B cell (primary cell): ENCODE measurements around the gene NTM. TPM values are rescaled to one million over a fixed set of nuclear protein-coding genes. Genes with fewer than 3 reads are reported as not detected.

Source experiments
- ATAC-seq: fragments of 200-7000 bp; cut with Tn5 transposase; one replicate; pipeline ENCODE4 v1.10.0; 2021; ENCODE audit warnings: low read depth, mild to moderate bottlenecking, moderate number of reproducible peaks, moderate library complexity
- CTCF ChIA-PET: fragments of 350-600 bp; sonication (Branson Sonifier 250); formaldehyde crosslinking; loops from one replicate; lab custom pipeline; 2021; ENCODE audit warnings: antibody characterized with exemption, inconsistent platforms; lab: Charles Lee
- POLR2A ChIA-PET: fragments of 350-600 bp; sonication (Branson Sonifier 250); formaldehyde crosslinking; loops from one replicate; lab custom pipeline; 2021; ENCODE audit warnings: antibody characterized with exemption; lab: Charles Lee
- DNase-seq: peaks from one replicate; pipeline ENCODE4 v3.0.0; 2013
- H2AFZ ChIP-seq: 2 replicates; pipeline ENCODE4 v1.6.1; 2012; ENCODE audit warnings: mild to moderate bottlenecking, low read depth, low read length; ENCODE audit not compliant: insufficient read depth, poor library complexity, severe bottlenecking
- H3K27ac ChIP-seq, 2 donors: 1 replicate in 1 of 2; 2 replicates in 1 of 2; pipeline ENCODE4 v1.5.1; 2012 to 2013; ENCODE audit warnings: low read length in 2 of 2, mild to moderate bottlenecking in 2 of 2, moderate library complexity in 1 of 2
- H3K27me3 ChIP-seq, 4 experiments: fragments of 200-600 bp in 1 of 4; sonication (generic) in 1 of 4; replicated peaks in 1 of 4; 1 replicate in 2 of 4; 2 replicates in 2 of 4; pipeline versions ENCODE4 v1.6.1 to v1.7.0; 2013 to 2016; ENCODE audit warnings: low read length in 3 of 4, mild to moderate bottlenecking in 2 of 4, mixed read lengths in 1 of 4, moderate library complexity in 1 of 4; ENCODE audit not compliant: insufficient read depth in 4 of 4, control insufficient read depth in 3 of 4; ENCODE audit errors: control extremely low read depth in 1 of 4
- H3K36me3 ChIP-seq, 2 experiments: replicated peaks in 1 of 2; 1 replicate in 1 of 2; 2 replicates in 1 of 2; pipeline versions ENCODE4 v1.6.1 to v1.7.1; 2013; ENCODE audit warnings: low read length in 1 of 2; ENCODE audit not compliant: insufficient read depth in 2 of 2, control insufficient read depth in 1 of 2; ENCODE audit errors: control extremely low read depth in 1 of 2, extremely low read depth in 1 of 2
- H3K4me1 ChIP-seq, 2 donors: fragments of 200-600 bp in 1 of 2; sonication (generic) in 1 of 2; 1 replicate in 1 of 2; 2 replicates in 1 of 2; pipeline versions ENCODE4 v1.5.1 to v1.6.1; 2013 to 2017; ENCODE audit warnings: low read length in 2 of 2; ENCODE audit not compliant: control insufficient read depth in 2 of 2, insufficient read depth in 2 of 2
- H3K4me2 ChIP-seq: replicated peaks from 2 replicates; pipeline ENCODE3; 2012; ENCODE audit warnings: mild to moderate bottlenecking, low read depth, low read length; ENCODE audit not compliant: poor library complexity, severe bottlenecking
- H3K4me3 ChIP-seq, 5 experiments: fragments of 200-600 bp in 1 of 5; sonication (generic) in 1 of 5; 1 replicate in 3 of 5; 2 replicates in 2 of 5; pipeline versions ENCODE4 v1.5.1 to v1.7.0; 2011 to 2016; ENCODE audit warnings: low read length in 4 of 5, mild to moderate bottlenecking in 4 of 5, low read depth in 2 of 5, control low read depth in 1 of 5, moderate library complexity in 1 of 5; ENCODE audit not compliant: insufficient read depth in 1 of 5; ENCODE audit errors: control extremely low read depth in 1 of 5, extremely low read depth in 1 of 5
- H3K79me2 ChIP-seq: fragments of 200-600 bp; sonication (generic); one replicate; pipeline ENCODE4 v1.6.0; 2016; ENCODE audit warnings: low read length; ENCODE audit not compliant: control insufficient read depth, insufficient read depth
- H3K9ac ChIP-seq: fragments of 200-600 bp; sonication (generic); 2 replicates; pipeline ENCODE4 v1.6.1; 2017; ENCODE audit warnings: mild to moderate bottlenecking, low read length, moderate library complexity
- H3K9me3 ChIP-seq, 3 donors: one replicate each; pipeline versions ENCODE4 v1.6.1 to v1.7.1; 2013; ENCODE audit warnings: low read length in 2 of 3; ENCODE audit not compliant: control insufficient read depth in 2 of 3, insufficient read depth in 1 of 3; ENCODE audit errors: control extremely low read depth in 1 of 3
- H4K20me1 ChIP-seq: 2 replicates; pipeline ENCODE4 v1.6.0; 2012; ENCODE audit warnings: mild to moderate bottlenecking, low read length; ENCODE audit not compliant: insufficient read depth, control insufficient read depth, poor library complexity, severe bottlenecking
- H3K27ac Mint-ChIP-seq: one replicate; pipeline ENCODE4 v1.8.0; 2021; ENCODE audit warnings: mixed read lengths
- H3K27me3 Mint-ChIP-seq: one replicate; pipeline ENCODE4 v1.8.0; 2021; ENCODE audit warnings: mixed read lengths
- H3K4me1 Mint-ChIP-seq: one replicate; pipeline ENCODE4 v1.8.0; 2021; ENCODE audit warnings: mixed read lengths
- H3K4me3 Mint-ChIP-seq: one replicate; pipeline ENCODE4 v1.8.0; 2021; ENCODE audit warnings: mixed read lengths
- H3K9me3 Mint-ChIP-seq: one replicate; pipeline ENCODE4 v1.8.0; 2022; ENCODE audit warnings: mixed read lengths; ENCODE audit not compliant: insufficient read depth
- EZH2 ChIP-seq: IDR thresholded peaks from 2 replicates; pipeline ENCODE4 v1.6.1; 2012; ENCODE audit warnings: borderline replicate concordance, low read depth, mild to moderate bottlenecking, moderate library complexity, low read length; ENCODE audit not compliant: insufficient read depth, poor library complexity, severe bottlenecking
- WGBS: methylation state at CpG from one replicate; pipeline ENCODE4 v1.1.5; 2013; ENCODE audit warnings: missing lambda C conversion rate; ENCODE audit not compliant: insufficient coverage; 5-methylcytosine and 5-hydroxymethylcytosine counted together
- intact Hi-C: fragments of 100-400 bp; cut with micrococcal nuclease; formaldehyde crosslinking; loops from one replicate; pipeline ENCODE4 v1.10.0; 2022
- polyA plus RNA-seq: library from polyadenylated mRNA; depleted of rRNA; stranded (reverse); fragments of >200 nt; gene quantifications from 2 replicates; pipeline ENCODE4 v1.2.3, GENCODE V29; 2012
- total RNA-seq, 2 donors: library from RNA; stranded (reverse); fragments of 120-200 nt in 1 of 2; gene quantifications; 1 replicate in 1 of 2; 2 replicates in 1 of 2; pipeline versions ENCODE4 v1.2.3 to v1.2.4, GENCODE V29; 2013 to 2022
- TF ChIP-seq, protein P1 (sequence below): fragments of 200-600 bp; IDR thresholded peaks from one replicate; pipeline ENCODE4 v1.8.0; 2022; ENCODE audit warnings: antibody characterized with exemption, mild to moderate bottlenecking

NTM gene
- total and polyA plus RNA-seq, 2 donors (not counting 1 experiment from before 2014, with no cell fraction given): not detected

DNA sequence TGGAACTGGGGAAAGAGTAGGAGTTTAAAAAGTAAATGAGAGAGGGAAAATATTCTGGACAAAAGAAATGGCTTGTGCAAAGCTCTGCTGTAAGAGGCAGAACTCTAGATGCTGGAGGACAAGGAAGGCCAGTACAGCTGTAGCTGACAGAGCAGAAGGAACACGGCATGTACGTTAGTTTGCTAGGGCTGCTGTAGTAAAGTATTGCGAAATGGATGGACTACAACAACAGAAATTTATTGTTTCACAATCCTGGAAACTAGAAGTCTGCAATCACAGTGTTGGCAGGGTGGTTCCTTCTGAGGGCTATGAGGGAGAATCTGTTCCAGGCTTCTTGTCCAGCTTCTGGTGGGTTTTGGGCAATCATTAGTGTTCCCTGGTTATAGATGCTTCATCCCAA, 454.4 kb downstream of the NTM start:
- H3K9me3 Mint-ChIP-seq: no peaks in the 10 kb centered on the region
- CTCF ChIA-PET: no interaction called here
- H3K27me3 Mint-ChIP-seq: no peaks in the 10 kb centered on the region
- H3K4me3 Mint-ChIP-seq: no peak overlapping the region
- WGBS: 85% methylated on average over 2 of the region's 3 CpGs
- TF ChIP-seq, protein P1, sequence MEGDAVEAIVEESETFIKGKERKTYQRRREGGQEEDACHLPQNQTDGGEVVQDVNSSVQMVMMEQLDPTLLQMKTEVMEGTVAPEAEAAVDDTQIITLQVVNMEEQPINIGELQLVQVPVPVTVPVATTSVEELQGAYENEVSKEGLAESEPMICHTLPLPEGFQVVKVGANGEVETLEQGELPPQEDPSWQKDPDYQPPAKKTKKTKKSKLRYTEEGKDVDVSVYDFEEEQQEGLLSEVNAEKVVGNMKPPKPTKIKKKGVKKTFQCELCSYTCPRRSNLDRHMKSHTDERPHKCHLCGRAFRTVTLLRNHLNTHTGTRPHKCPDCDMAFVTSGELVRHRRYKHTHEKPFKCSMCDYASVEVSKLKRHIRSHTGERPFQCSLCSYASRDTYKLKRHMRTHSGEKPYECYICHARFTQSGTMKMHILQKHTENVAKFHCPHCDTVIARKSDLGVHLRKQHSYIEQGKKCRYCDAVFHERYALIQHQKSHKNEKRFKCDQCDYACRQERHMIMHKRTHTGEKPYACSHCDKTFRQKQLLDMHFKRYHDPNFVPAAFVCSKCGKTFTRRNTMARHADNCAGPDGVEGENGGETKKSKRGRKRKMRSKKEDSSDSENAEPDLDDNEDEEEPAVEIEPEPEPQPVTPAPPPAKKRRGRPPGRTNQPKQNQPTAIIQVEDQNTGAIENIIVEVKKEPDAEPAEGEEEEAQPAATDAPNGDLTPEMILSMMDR: no peak
- TF ChIP-seq EZH2: no peak
- H3K27ac Mint-ChIP-seq: no peak overlapping the region
- H4K20me1 ChIP-seq: no peaks in the 10 kb centered on the region
- intact Hi-C loops: no loop called here
- H3K9me3 ChIP-seq: no peaks in the 10 kb centered on the region
- peaks cover 1% of the 10 kb centered on the region for H3K4me1 Mint-ChIP-seq
- H3K27me3 ChIP-seq: no peaks in the 10 kb centered on the region
- POLR2A ChIA-PET: no interaction called here
- no peak overlapping the region for H3K4me3 ChIP-seq
- ATAC-seq (no peak), DNase-seq (no peak)
- no peaks in the 10 kb centered on the region for H3K4me1 ChIP-seq
- H3K4me2 ChIP-seq: no peak overlapping the region
- H3K36me3 ChIP-seq: no peaks in the 10 kb centered on the region
- no peak overlapping the region for H3K9ac ChIP-seq
- H3K27ac ChIP-seq: no peak overlapping the region
- H3K79me2 ChIP-seq: no peaks in the 10 kb centered on the region
- no peak overlapping the region for H2AFZ ChIP-seq

DNA sequence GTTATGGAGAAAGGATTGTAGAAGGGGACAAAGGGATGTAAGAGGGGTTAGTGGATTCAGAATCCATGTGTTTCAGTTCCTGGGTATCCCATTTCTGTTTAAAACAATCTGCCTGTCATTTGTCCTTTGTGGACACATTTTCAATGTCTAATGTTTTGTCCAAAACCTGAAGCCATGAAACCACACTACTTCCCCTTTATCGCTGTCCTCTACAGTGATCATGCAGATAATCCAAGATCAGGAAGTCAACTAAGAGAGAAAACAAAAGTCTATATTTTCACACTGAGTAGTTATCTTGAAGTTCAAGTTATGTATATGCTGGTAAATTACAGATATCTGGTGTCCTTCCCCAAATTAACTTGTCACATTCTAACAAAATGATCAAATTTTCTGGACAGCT, 457.0 kb downstream of the NTM start:
- Mint-ChIP-seq H3K4me1 (peaks cover 7% of the 10 kb centered on the region), H3K9me3 (peaks cover 2% of the 10 kb centered on the region), H3K4me3 (no peak overlapping the region), H3K27ac (no peak overlapping the region), H3K27me3 (no peaks in the 10 kb centered on the region)
- Histone ChIP-seq H3K79me2 (no peaks in the 10 kb centered on the region), H4K20me1 (no peaks in the 10 kb centered on the region), H3K9me3 (no peaks in the 10 kb centered on the region), H3K4me1 (no peaks in the 10 kb centered on the region), H3K4me2 (no peak overlapping the region), H2AFZ (no peak overlapping the region), H3K4me3 (no peak overlapping the region), H3K27ac (no peak overlapping the region), H3K27me3 (no peaks in the 10 kb centered on the region), H3K36me3 (no peaks in the 10 kb centered on the region), H3K9ac (no peak overlapping the region)
- intact Hi-C loops: no loop called here
- ChIA-PET CTCF (no interaction called here), POLR2A (no interaction called here)
- TF ChIP-seq EZH2: no peak
- TF ChIP-seq, protein P1: no peak
- no CpG with 5 or more reads among the region's 1 CpG for WGBS
- DNase-seq (no peak), ATAC-seq (no peak)
